ENCODE results near the gene SLC2A8.

The SLC2A8 gene

GRCh38 chr9:127445851-127446712 lies 49.1 kb downstream of the SLC2A8 start:
- DNase-seq (ENCODE audit: low spot score): no peak
- peak overlapping the region; percentile 10 for H3K27ac Mint-ChIP-seq
- no peaks in the 10 kb centered on the region for H3K27me3 Mint-ChIP-seq (ENCODE audit: low read depth)
- peaks cover 28% of the 10 kb centered on the region for H3K4me1 Mint-ChIP-seq (ENCODE audit: low read depth)
- no peak overlapping the region for H3K4me3 Mint-ChIP-seq
- H3K9me3 Mint-ChIP-seq: peaks cover 16% of the 10 kb centered on the region
- peaks cover 91% of the 10 kb centered on the region for H3K36me3 Mint-ChIP-seq (ENCODE audit: low read depth)

DNA sequence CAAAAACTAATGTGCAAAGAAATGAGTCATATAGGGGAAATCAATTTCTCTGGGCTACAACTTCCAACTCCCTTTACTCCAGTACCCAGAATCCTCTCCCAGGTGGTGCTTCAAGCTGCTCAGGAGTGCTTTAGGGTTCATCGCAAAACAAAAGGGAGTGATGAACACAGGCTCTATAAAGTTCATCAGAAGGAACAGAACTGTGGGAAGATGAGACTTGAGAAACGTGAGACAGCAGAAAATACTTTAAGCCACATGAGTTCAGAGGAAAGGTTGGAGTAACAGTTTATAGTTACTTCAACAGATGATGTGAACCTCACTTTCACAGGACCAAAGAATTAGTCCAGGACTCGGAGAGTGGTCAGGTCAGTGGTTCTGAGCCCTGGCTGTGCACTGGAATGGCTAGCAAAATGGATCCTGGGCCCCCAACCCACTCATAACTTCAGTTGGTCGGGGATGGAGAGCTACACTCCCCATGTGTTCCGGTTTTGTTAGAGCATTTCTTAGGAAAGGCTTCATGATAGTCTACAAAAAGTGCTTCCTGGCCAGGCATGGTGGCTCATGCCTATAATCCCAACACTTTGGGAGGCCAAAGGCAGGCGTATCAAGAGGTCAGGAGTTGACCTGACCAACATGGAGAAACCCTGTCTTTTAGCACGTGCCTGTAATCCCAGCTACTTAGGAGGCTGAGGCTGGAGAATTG lies 49.9 kb downstream of the SLC2A8 start:
- Mint-ChIP-seq H3K4me3 (peak overlapping the region; percentile 12), H3K27ac (peak overlapping the region; percentile 10), H3K4me1 (ENCODE audit: low read depth) (peaks cover 28% of the 10 kb centered on the region), H3K36me3 (ENCODE audit: low read depth) (peaks cover 87% of the 10 kb centered on the region), H3K27me3 (ENCODE audit: low read depth) (no peaks in the 10 kb centered on the region), H3K9me3 (peaks cover 16% of the 10 kb centered on the region)
- no peak for DNase-seq (ENCODE audit: low spot score)

GRCh38 chr9:127447416-127448111 lies 50.6 kb downstream of the SLC2A8 start:
- no peaks in the 10 kb centered on the region for H3K27me3 Mint-ChIP-seq (ENCODE audit: low read depth)
- no peak overlapping the region for H3K4me3 Mint-ChIP-seq
- H3K27ac Mint-ChIP-seq: peak overlapping the region; percentile 60
- H3K9me3 Mint-ChIP-seq: peaks cover 16% of the 10 kb centered on the region
- H3K4me1 Mint-ChIP-seq (ENCODE audit: low read depth): peaks cover 31% of the 10 kb centered on the region
- peaks cover 80% of the 10 kb centered on the region for H3K36me3 Mint-ChIP-seq (ENCODE audit: low read depth)
- DNase-seq (ENCODE audit: low spot score): no peak

- DNase-seq (ENCODE audit: low spot score): no peak
- Mint-ChIP-seq H3K27ac (peak overlapping the region; percentile 45), H3K9me3 (peaks cover 16% of the 10 kb centered on the region), H3K36me3 (ENCODE audit: low read depth) (peaks cover 75% of the 10 kb centered on the region), H3K4me3 (peak overlapping the region; percentile 93), H3K4me1 (ENCODE audit: low read depth) (peaks cover 31% of the 10 kb centered on the region), H3K27me3 (ENCODE audit: low read depth) (no peaks in the 10 kb centered on the region)
These were observed 51.3 kb downstream of the SLC2A8 start for GRCh38 chr9:127448112-127448805.

- H3K9me3 Mint-ChIP-seq: peaks cover 10% of the 10 kb centered on the region
- H3K4me3 Mint-ChIP-seq: peak overlapping the region; percentile 93
- no peaks in the 10 kb centered on the region for H3K27me3 Mint-ChIP-seq (ENCODE audit: low read depth)
- H3K27ac Mint-ChIP-seq: peak overlapping the region; percentile 95
- no peak for DNase-seq (ENCODE audit: low spot score)
- H3K4me1 Mint-ChIP-seq (ENCODE audit: low read depth): peaks cover 31% of the 10 kb centered on the region
- peaks cover 66% of the 10 kb centered on the region for H3K36me3 Mint-ChIP-seq (ENCODE audit: low read depth)
These were observed 52.5 kb downstream of the SLC2A8 start for GRCh38 chr9:127449332-127449966.

DNA sequence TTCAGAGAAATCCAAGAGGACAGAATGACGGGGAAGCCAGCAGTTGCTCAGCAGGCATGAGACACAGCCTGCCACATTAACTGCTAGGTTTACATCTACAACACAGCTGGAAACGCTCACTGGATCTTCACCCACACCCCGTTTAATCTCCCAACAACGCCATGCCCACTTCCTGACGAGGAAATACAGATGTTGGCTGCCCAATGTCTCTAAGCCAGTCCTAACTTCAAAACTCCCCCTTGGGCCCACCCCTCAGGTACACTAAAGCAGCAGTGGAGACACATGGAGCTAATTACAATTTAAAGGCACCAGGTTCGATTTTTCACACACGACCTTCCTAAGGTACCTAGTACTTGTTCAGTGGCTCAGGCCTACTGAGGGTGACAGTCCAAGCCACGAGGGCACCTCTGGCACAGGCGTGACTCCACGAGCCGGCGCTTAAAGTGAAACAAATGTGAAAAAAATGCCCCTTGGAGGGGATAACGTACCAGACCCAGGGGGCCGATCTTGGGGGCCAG lies 53.3 kb downstream of the SLC2A8 start:
- Mint-ChIP-seq H3K27me3 (ENCODE audit: low read depth) (no peaks in the 10 kb centered on the region), H3K9me3 (peaks cover 3% of the 10 kb centered on the region), H3K27ac (peak overlapping the region; percentile 95), H3K4me1 (ENCODE audit: low read depth) (peaks cover 31% of the 10 kb centered on the region), H3K36me3 (ENCODE audit: low read depth) (peaks cover 60% of the 10 kb centered on the region), H3K4me3 (peak overlapping the region; percentile 93)
- DNase-seq (ENCODE audit: low spot score): no peak

GRCh38 chr9:127450830-127451607 lies 54.0 kb downstream of the SLC2A8 start, which contains the start of the genes LRSAM1 and RPL12:
LRSAM1 (plus strand) TSS chr9:127451510; CDS start chr9:127454528, 3,018 bp downstream.
RPL12 (minus strand) TSS chr9:127451406; CDS start chr9:127451317, 89 bp downstream.
- DNase-seq (ENCODE audit: low spot score): peak; percentile 93
- Mint-ChIP-seq H3K36me3 (ENCODE audit: low read depth) (peaks cover 53% of the 10 kb centered on the region), H3K27ac (peak within 1 kb of the TSS; percentile 95), H3K27me3 (ENCODE audit: low read depth) (no peaks in the 10 kb centered on the region), H3K9me3 (no peaks in the 10 kb centered on the region), H3K4me1 (ENCODE audit: low read depth) (peaks cover 35% of the 10 kb centered on the region), H3K4me3 (peak within 1 kb of the TSS; percentile 93)

DNA sequence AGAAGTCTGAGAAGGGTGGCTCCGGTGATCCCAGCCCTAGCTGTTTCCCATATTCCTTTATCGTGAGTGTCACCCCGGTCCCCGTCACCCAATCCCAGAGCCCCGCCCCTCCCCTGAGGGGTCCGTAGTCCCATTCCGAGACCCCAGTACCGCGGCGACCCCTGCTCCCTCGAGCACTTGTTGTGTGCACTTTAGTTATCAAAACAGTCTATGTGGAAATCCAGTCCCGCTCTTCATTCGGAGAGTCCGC lies 54.6 kb downstream of the SLC2A8 start:
- Mint-ChIP-seq H3K27me3 (ENCODE audit: low read depth) (no peaks in the 10 kb centered on the region), H3K36me3 (ENCODE audit: low read depth) (peaks cover 48% of the 10 kb centered on the region), H3K4me3 (peak overlapping the region; percentile 93), H3K9me3 (no peaks in the 10 kb centered on the region), H3K27ac (peak overlapping the region; percentile 95), H3K4me1 (ENCODE audit: low read depth) (peaks cover 34% of the 10 kb centered on the region)
- DNase-seq (ENCODE audit: low spot score): no peak

DNA sequence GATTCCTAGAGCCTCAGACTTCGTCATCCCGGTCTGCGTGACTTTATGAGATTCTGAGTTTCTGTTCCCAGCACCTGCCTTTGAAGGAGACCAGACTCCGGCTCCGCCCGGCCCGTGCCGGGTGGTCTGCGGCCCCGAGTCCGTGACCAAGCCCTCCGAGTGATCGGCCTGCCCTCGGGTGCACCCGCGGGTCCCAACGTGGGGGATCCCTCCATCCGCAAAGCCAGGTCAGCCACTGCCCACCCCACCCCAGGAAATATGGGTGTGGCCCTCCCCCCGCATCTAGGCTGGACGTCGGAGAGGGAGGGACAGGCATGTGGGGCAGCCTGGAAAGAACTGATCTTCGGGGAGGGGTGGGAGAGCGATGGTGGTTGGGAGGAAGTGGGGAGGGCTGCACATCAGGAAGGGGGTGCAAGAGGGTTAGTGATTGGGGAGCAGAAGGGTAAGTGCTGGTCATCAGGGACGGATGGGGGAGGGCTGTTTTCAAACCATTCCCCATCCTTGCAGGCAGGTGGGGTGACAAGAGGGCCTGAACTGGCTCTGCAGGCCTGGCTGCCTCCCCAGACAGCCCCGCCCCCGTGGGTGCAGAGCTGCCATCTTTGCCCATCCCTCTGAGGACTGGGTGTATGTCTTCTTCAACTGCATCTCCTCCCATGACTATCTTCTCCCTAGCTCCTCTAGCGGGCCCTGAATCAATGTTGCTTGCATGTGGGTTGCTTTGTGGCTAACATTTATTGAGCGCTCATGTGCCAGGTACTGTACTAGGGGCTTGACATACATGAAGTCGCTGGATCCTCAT lies 55.1 kb downstream of the SLC2A8 start:
- Mint-ChIP-seq H3K36me3 (ENCODE audit: low read depth) (peaks cover 43% of the 10 kb centered on the region), H3K4me1 (ENCODE audit: low read depth) (peaks cover 34% of the 10 kb centered on the region), H3K27ac (peak overlapping the region; percentile 95), H3K27me3 (ENCODE audit: low read depth) (no peaks in the 10 kb centered on the region), H3K9me3 (no peaks in the 10 kb centered on the region), H3K4me3 (peak overlapping the region; percentile 93)
- DNase-seq (ENCODE audit: low spot score): peak; percentile 62

- no peak for DNase-seq (ENCODE audit: low spot score)
- H3K27ac Mint-ChIP-seq: peak overlapping the region; percentile 95
- H3K4me3 Mint-ChIP-seq: peak overlapping the region; percentile 93
- H3K9me3 Mint-ChIP-seq: no peaks in the 10 kb centered on the region
- H3K36me3 Mint-ChIP-seq (ENCODE audit: low read depth): peaks cover 40% of the 10 kb centered on the region
- no peaks in the 10 kb centered on the region for H3K27me3 Mint-ChIP-seq (ENCODE audit: low read depth)
- H3K4me1 Mint-ChIP-seq (ENCODE audit: low read depth): peaks cover 30% of the 10 kb centered on the region
These were observed 55.7 kb downstream of the SLC2A8 start for GRCh38 chr9:127452691-127453090.

- Mint-ChIP-seq H3K36me3 (ENCODE audit: low read depth) (peaks cover 15% of the 10 kb centered on the region), H3K4me1 (ENCODE audit: low read depth) (peaks cover 7% of the 10 kb centered on the region)
These were observed 58.5 kb downstream of the SLC2A8 start for GRCh38 chr9:127455324-127455992.

More at GRCh38 chr9:127455324-127455992, 58.5 kb downstream of the SLC2A8 start:
- no peaks in the 10 kb centered on the region for H3K9me3 Mint-ChIP-seq
- no peak overlapping the region for H3K27ac Mint-ChIP-seq
- H3K27me3 Mint-ChIP-seq (ENCODE audit: low read depth): no peaks in the 10 kb centered on the region
- H3K4me3 Mint-ChIP-seq: no peak overlapping the region
- no peak for DNase-seq (ENCODE audit: low spot score)

Data from T-helper 2 cell treated with Interferon-gamma antibody and Interleukin-4, amounts not matched to agents 5 μg/mL and 100 μg/mL, for 36 hours (primary cell).